ENCODE data around the gene ARSK. TPM values are rescaled to one million over a fixed set of nuclear protein-coding genes. Genes with fewer than 3 reads are reported as not detected.

ARSK gene
- total RNA-seq, 4 donors from 2014 or later: 5.9 to 12.2 (median 7.7) TPM

DNA sequence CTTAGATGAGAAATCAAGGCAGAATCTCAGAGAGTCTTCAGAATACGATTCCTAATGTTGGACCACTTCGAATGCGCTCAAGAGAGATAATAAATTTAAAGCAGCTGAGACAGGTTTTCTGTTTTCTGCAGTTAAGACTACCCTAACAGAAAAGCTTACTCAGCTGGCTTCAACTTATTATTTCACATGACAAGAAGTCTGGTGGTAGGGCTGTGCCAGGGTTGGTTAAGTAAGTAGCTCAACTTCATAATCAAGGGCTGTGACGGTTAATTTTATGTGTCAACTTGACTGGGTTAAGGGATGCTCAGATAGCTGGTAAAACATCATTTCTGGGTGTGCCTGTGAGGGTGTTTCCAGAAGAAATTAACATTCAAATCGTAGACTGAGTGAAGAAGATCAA, 68.8 kb downstream of the ARSK start:
- intact Hi-C loops (cut with DNase I; ENCODE audit: low total_unique reads): no loop called here
- 94 to 96% methylated on average over 5 of the region's 5 CpGs for WGBS, 2 donors
- TF ChIP-seq POLR2A (IDR thresholded peaks at IDR 0.05): no peak
- TF ChIP-seq, protein P1, sequence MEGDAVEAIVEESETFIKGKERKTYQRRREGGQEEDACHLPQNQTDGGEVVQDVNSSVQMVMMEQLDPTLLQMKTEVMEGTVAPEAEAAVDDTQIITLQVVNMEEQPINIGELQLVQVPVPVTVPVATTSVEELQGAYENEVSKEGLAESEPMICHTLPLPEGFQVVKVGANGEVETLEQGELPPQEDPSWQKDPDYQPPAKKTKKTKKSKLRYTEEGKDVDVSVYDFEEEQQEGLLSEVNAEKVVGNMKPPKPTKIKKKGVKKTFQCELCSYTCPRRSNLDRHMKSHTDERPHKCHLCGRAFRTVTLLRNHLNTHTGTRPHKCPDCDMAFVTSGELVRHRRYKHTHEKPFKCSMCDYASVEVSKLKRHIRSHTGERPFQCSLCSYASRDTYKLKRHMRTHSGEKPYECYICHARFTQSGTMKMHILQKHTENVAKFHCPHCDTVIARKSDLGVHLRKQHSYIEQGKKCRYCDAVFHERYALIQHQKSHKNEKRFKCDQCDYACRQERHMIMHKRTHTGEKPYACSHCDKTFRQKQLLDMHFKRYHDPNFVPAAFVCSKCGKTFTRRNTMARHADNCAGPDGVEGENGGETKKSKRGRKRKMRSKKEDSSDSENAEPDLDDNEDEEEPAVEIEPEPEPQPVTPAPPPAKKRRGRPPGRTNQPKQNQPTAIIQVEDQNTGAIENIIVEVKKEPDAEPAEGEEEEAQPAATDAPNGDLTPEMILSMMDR (IDR thresholded peaks at IDR 0.05): no peak

DNA sequence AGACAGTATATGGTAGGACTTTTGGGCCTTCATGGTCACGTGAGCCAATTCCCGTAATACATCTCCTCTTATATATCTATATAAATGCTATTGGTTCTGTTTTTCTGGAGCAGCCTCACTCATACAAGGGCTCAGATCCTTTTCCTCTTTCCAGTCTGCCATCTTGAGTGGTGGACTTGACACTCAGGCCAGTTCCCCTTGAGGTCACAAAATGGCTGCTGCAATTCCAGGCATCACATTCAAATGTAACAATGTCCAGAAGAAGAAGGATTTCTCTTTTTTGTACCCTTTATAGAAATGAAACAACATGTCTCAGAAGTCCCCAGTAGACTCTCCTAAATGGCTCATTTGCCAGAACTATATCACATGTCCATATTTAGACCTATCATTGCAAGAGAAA, 69.5 kb downstream of the ARSK start:
- intact Hi-C loops (cut with DNase I; ENCODE audit: low total_unique reads): no loop called here
- no peak for DNase-seq (ENCODE audit: low spot score in 2 of 2)
- no peak overlapping the region for H3K4me3 ChIP-seq (ENCODE audit: low read depth, poor library complexity, severe bottlenecking)
- no peak for TF ChIP-seq POLR2A (IDR thresholded peaks at IDR 0.05)
- TF ChIP-seq, protein P1 (IDR thresholded peaks at IDR 0.05): no peak
- WGBS, 2 donors: 94 to 98% methylated on average over 2 of the region's 2 CpGs

More for the DNA sequence above, 68.8 kb downstream of the ARSK start:
- DNase-seq (ENCODE audit: low spot score in 2 of 2): no peak
- H3K4me3 ChIP-seq (ENCODE audit: low read depth, poor library complexity, severe bottlenecking): no peak overlapping the region

DNA sequence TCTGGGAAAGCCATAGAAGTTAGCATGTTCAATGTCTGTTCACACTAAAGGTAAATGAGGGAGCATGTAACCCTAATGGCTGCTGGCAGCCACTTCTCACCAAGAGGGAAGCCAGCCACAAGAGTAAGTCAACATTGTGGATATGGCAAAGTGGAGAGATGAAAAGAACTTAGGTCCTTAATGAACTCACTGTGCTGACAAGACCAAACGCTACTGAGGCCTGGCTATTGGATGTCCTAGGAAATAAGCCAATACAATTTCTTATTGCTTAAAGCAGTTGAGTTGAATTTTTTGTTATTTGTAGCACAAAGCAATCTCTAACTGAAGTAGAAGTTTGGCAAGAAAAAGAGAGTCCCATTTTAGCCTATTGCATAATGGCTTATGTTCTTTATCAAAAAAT, 71.8 kb downstream of the ARSK start:
- intact Hi-C loops (cut with DNase I; ENCODE audit: low total_unique reads): no loop called here
- DNase-seq (ENCODE audit: low spot score in 2 of 2): no peak
- WGBS, 2 donors: 61 to 63% methylated on average over 1 of the region's 1 CpG
- H3K4me3 ChIP-seq (ENCODE audit: low read depth, poor library complexity, severe bottlenecking): no peak overlapping the region
- TF ChIP-seq, protein P1 (IDR thresholded peaks at IDR 0.05): no peak

DNA sequence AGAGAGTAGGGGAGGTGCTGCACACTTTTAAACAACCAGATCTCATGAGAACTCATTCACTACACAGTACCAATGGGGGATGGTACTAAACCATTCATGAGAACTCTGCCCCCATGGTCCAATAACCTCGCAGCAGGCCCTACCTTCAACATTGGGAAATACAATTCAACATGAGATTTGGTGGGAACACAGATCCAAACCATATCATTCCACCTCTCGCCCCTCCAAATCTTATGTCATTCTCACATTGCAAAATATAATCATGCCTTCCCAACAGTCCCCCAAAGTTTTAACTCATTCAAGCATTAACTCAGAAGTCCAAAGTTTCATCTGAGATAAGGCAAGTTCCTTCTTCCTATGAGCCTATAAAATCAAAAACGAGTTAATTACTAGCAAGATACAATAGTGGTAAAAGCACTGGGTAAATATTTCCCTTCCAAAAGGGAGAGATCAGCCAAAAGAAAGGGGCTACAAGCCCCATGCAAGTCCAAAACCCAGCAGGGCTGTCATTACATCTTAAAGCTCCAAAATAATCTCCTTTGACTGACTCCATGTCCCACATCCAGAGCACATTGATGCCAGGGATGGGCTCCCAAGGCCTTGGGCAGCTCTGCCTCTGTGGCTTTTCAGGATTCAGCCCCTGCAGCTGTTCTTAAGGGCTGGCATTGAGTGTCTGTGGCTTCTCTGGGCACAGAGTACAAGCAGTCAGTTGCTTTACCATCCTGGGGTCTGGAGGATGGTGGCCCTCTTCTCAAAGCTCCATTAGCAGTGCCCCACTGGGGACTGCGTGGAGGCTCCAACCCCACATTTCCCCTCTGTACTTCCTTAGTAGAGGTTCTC, 73.3 kb downstream of the ARSK start:
- 82 to 92% methylated on average over 4 of the region's 4 CpGs for WGBS, 2 donors
- no peak for TF ChIP-seq POLR2A (IDR thresholded peaks at IDR 0.05)
- TF ChIP-seq, protein P1 (IDR thresholded peaks at IDR 0.05): no peak
- intact Hi-C loops (cut with DNase I; ENCODE audit: low total_unique reads): no loop called here
- DNase-seq (ENCODE audit: low spot score in 2 of 2): no peak
- H3K4me3 ChIP-seq (ENCODE audit: low read depth, poor library complexity, severe bottlenecking): no peak overlapping the region

DNA sequence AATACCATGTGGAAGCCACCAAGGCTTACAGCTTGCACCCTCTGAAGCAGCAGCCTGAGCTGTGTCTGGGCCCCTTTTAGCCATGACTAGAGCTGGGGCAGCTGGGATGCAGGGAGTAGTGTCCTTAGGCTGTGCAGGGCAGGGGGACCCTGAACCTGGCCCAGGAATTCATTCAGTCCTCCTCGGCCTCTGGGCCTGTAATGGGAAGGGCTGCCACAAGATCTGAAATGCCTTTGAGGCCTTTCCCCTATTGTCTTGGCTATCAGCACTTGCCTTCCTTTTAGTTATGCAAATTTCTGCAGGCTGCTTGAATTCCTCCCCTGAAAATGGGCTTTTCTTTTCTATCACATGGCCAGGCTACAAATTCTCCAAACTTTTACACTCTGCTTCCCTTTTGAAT, 74.0 kb downstream of the ARSK start:
- intact Hi-C loops (cut with DNase I; ENCODE audit: low total_unique reads): no loop called here
- 70 to 85% methylated on average over 1 of the region's 1 CpG for WGBS, 2 donors
- no peak overlapping the region for H3K4me3 ChIP-seq (ENCODE audit: low read depth, poor library complexity, severe bottlenecking)
- no peak for TF ChIP-seq POLR2A (IDR thresholded peaks at IDR 0.05)
- TF ChIP-seq, protein P1 (IDR thresholded peaks at IDR 0.05): no peak
- no peak for DNase-seq (ENCODE audit: low spot score in 2 of 2)
